Ishikawa (cell line): Measurements from ENCODE around the gene DNAJC11.

Source experiments
- CREB1 ChIP-seq: IDR thresholded peaks from 2 replicates; pipeline ENCODE4 v1.6.1; 2012; ENCODE audit warnings: low read depth
- EGR1 ChIP-seq: IDR thresholded peaks from 2 replicates; pipeline ENCODE4 v1.6.1; 2012
- MAX ChIP-seq: IDR thresholded peaks from 2 replicates; pipeline ENCODE4 v1.6.1; 2012
- RAD21 ChIP-seq: IDR thresholded peaks from 2 replicates; pipeline ENCODE4 v1.6.1; 2012; ENCODE audit warnings: low read depth
- REST ChIP-seq: IDR thresholded peaks from 2 replicates; pipeline ENCODE4 v1.6.1; 2012; ENCODE audit warnings: low read depth, mild to moderate bottlenecking
- TAF1 ChIP-seq: IDR thresholded peaks from 2 replicates; pipeline ENCODE4 v1.6.1; 2012; ENCODE audit warnings: low read depth, mild to moderate bottlenecking
- TCF12 ChIP-seq: IDR thresholded peaks from 2 replicates; pipeline ENCODE4 v1.6.1; 2012; ENCODE audit warnings: low read depth
- USF1 ChIP-seq: IDR thresholded peaks from 2 replicates; pipeline ENCODE4 v1.6.1; 2012
- YY1 ChIP-seq: IDR thresholded peaks from 2 replicates; pipeline ENCODE4 v1.6.1; 2012; ENCODE audit warnings: low read depth
- ZBTB7A ChIP-seq: IDR thresholded peaks from 2 replicates; pipeline ENCODE4 v1.6.1; 2012; ENCODE audit warnings: low read depth

GRCh38 chr1:6619045-6619444 is 82.6 kb downstream of the DNAJC11 start:
- TF ChIP-seq REST (no peak), TAF1 (no peak), RAD21 (no peak), TCF12 (no peak), CREB1 (no peak), USF1 (no peak), YY1 (no peak), ZBTB7A (no peak), MAX (no peak), EGR1 (no peak)
